ENCODE data around the gene PDP2. TPM values are rescaled to one million over a fixed set of nuclear protein-coding genes. Genes with fewer than 3 reads are reported as not detected.

The PDP2 gene
- total RNA-seq, 4 donors from 2014 or later = 3.7 to 11.7 (median 5.8) TPM

DNA sequence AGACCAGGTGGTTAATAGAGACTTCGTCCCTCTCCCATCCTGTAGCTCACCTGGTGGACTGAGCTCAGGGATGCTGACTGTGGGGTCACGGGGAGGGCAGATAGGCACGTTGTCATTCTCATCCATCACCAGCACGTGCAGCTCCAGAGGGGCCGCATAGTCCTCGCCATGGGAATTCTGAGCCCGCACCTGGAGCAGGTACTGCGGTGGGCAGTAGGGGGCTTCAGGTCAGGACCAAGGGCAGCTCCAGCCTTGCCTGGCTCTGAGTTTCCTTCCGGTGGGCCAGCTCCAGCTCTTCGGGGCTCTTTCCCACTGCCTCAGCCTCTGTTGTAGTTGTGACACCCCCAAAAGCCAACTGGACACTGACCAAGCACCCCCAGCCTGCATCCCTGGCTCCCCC is 32.8 kb downstream of the PDP2 start:
- no peak for ATAC-seq
- H3K27ac ChIP-seq = no peak overlapping the region
- H3K36me3 ChIP-seq = no peaks in the 10 kb centered on the region
- H3K27me3 ChIP-seq = no peaks in the 10 kb centered on the region
- 20% methylated on average over 1 of the region's 10 CpGs; no CpG with 5 or more reads in 1 of the 2 donors for WGBS, 2 donors (ENCODE audit: low coverage in 1 of 2)
- TF ChIP-seq EP300 (IDR thresholded peaks at IDR 0.05) (no peak), POLR2A (IDR thresholded peaks at IDR 0.05) (no peak), POLR2AphosphoS5 (IDR thresholded peaks at IDR 0.05) (no peak)
- TF ChIP-seq, protein P1, sequence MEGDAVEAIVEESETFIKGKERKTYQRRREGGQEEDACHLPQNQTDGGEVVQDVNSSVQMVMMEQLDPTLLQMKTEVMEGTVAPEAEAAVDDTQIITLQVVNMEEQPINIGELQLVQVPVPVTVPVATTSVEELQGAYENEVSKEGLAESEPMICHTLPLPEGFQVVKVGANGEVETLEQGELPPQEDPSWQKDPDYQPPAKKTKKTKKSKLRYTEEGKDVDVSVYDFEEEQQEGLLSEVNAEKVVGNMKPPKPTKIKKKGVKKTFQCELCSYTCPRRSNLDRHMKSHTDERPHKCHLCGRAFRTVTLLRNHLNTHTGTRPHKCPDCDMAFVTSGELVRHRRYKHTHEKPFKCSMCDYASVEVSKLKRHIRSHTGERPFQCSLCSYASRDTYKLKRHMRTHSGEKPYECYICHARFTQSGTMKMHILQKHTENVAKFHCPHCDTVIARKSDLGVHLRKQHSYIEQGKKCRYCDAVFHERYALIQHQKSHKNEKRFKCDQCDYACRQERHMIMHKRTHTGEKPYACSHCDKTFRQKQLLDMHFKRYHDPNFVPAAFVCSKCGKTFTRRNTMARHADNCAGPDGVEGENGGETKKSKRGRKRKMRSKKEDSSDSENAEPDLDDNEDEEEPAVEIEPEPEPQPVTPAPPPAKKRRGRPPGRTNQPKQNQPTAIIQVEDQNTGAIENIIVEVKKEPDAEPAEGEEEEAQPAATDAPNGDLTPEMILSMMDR (IDR thresholded peaks at IDR 0.05) = no peak
- H3K4me3 ChIP-seq = no peak overlapping the region
- no peaks in the 10 kb centered on the region for H3K4me1 ChIP-seq
- no peaks in the 10 kb centered on the region for H3K9me3 ChIP-seq

DNA sequence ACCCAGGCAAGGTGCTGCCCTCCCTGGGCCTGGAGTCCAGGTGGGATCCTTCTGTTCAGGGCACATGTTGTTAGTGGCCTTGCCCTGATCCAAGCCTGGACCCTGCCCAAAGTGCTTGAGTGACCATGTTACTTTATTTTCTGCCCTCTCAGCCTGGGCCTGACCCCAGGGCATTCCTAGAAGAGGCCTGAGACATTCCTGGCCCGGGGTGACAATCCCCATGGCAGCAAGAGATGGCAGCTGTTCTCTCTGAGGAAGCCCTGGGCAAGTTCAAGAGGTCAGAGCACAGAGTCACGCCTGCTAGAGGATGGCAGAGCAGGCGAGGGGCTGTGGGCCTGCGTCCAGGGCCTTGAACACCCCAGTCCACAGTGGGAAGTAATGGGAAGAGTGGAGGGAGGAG is 33.4 kb downstream of the PDP2 start:
- TF ChIP-seq EP300 (IDR thresholded peaks at IDR 0.05) = no peak
- TF ChIP-seq, protein P1 (IDR thresholded peaks at IDR 0.05) = no peak
- TF ChIP-seq POLR2A (IDR thresholded peaks at IDR 0.05) = no peak
- TF ChIP-seq POLR2AphosphoS5 (IDR thresholded peaks at IDR 0.05) = no peak
- no peaks in the 10 kb centered on the region for H3K9me3 ChIP-seq
- no peaks in the 10 kb centered on the region for H3K36me3 ChIP-seq

GRCh38 chr16:66914541-66914940 is 34.2 kb downstream of the PDP2 start:
- TF ChIP-seq POLR2AphosphoS5 (IDR thresholded peaks at IDR 0.05) (no peak), POLR2A (IDR thresholded peaks at IDR 0.05) (no peak), EP300 (IDR thresholded peaks at IDR 0.05) (no peak)
- TF ChIP-seq, protein P1 (IDR thresholded peaks at IDR 0.05) = no peak
- Histone ChIP-seq H3K4me3 (no peak overlapping the region), H3K36me3 (no peaks in the 10 kb centered on the region), H3K27ac (no peak overlapping the region), H3K27me3 (no peaks in the 10 kb centered on the region), H3K4me1 (peaks cover 0 to 10% (median 0%) of the 10 kb centered on the region in 3 donors), H3K9me3 (no peaks in the 10 kb centered on the region)
- ATAC-seq = no peak
- 100% methylated on average over 7 of the region's 7 CpGs for WGBS, 2 donors (ENCODE audit: low coverage in 1 of 2)

More for the DNA sequence above, 33.4 kb downstream of the PDP2 start:
- WGBS, 2 donors (ENCODE audit: low coverage in 1 of 2) = no CpG with 5 or more reads among the region's 4 CpGs
- H3K27ac ChIP-seq = no peak overlapping the region
- no peaks in the 10 kb centered on the region for H3K27me3 ChIP-seq
- H3K4me3 ChIP-seq = no peak overlapping the region
- ATAC-seq = no peak
- peaks cover 0 to 2% (median 0%) of the 10 kb centered on the region in 3 donors for H3K4me1 ChIP-seq

DNA sequence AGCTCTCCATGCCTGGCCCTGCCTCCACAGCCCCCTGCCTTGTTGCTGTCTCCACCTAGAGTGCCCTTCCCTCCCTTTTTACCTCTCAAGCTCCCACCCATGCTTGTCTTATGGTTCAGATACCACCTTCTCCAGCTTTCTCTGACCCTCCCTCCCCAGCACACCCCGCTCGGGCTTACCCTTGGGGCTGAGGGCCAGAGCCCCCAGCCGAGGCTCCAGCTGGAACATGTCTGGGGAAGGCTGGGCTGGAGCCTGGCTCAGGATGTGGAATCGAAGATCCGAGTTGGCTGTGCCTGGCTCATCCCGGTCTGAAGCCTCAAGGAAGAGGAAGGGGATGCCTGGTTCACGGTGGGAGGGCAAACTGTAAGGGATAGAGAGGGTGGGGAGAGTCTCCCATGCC is 34.7 kb downstream of the PDP2 start:
- Histone ChIP-seq H3K27ac (no peak overlapping the region), H3K4me3 (no peak overlapping the region), H3K27me3 (no peaks in the 10 kb centered on the region), H3K36me3 (no peaks in the 10 kb centered on the region), H3K4me1 (peaks cover 0 to 15% (median 0%) of the 10 kb centered on the region in 3 donors), H3K9me3 (no peaks in the 10 kb centered on the region)
- no peak for ATAC-seq
- TF ChIP-seq, protein P1 (IDR thresholded peaks at IDR 0.05) = no peak
- TF ChIP-seq POLR2AphosphoS5 (IDR thresholded peaks at IDR 0.05) (no peak), EP300 (IDR thresholded peaks at IDR 0.05) (no peak), POLR2A (IDR thresholded peaks at IDR 0.05) (no peak)
- WGBS, 2 donors (ENCODE audit: low coverage in 1 of 2) = 47 to 100% methylated on average over 1 to 3 of the region's 7 CpGs

- no peak for ATAC-seq
- no peak for TF ChIP-seq POLR2A (IDR thresholded peaks at IDR 0.05)
- no peak for TF ChIP-seq POLR2AphosphoS5 (IDR thresholded peaks at IDR 0.05)
- TF ChIP-seq, protein P1 (IDR thresholded peaks at IDR 0.05) = no peak
- TF ChIP-seq EP300 (IDR thresholded peaks at IDR 0.05) = no peak
- Histone ChIP-seq H3K4me3 (no peak overlapping the region), H3K27ac (no peak overlapping the region), H3K36me3 (peaks cover 0 to 3% of the 10 kb centered on the region in 2 donors), H3K27me3 (no peaks in the 10 kb centered on the region), H3K4me1 (peaks cover 2 to 30% (median 3%) of the 10 kb centered on the region in 3 donors), H3K9me3 (no peaks in the 10 kb centered on the region)
- 84 to 95% methylated on average over 4 of the region's 6 CpGs for WGBS, 2 donors (ENCODE audit: low coverage in 1 of 2)
Measured at GRCh38 chr16:66916518-66916917, 36.2 kb downstream of the PDP2 start.
